Progenitor cell of endocrine pancreas (in vitro differentiated cells): ENCODE data around the gene ZGPAT. TPM values are rescaled to one million over a fixed set of nuclear protein-coding genes. Genes with fewer than 3 reads are reported as not detected.

Experiments used
- DNase-seq: peaks from one replicate; pipeline ENCODE4 v3.0.0; 2021; ENCODE audit warnings: low spot score; ENCODE audit not compliant: unreplicated experiment
- H3K27ac Mint-ChIP-seq: 2 replicates; pipeline ENCODE4 v1.8.0; 2021; ENCODE audit warnings: mild to moderate bottlenecking, moderate library complexity, mixed read lengths
- H3K27me3 Mint-ChIP-seq: 2 replicates; pipeline ENCODE4 v1.8.0; 2021; ENCODE audit warnings: mixed read lengths
- H3K36me3 Mint-ChIP-seq: 2 replicates; pipeline ENCODE4 v1.8.0; 2022; ENCODE audit warnings: mixed read lengths; ENCODE audit not compliant: insufficient read depth
- H3K4me1 Mint-ChIP-seq: 2 replicates; pipeline ENCODE4 v1.8.0; 2021; ENCODE audit warnings: low read depth, mixed read lengths
- H3K4me3 Mint-ChIP-seq: 2 replicates; pipeline ENCODE4 v1.8.0; 2021; ENCODE audit warnings: low read depth, mild to moderate bottlenecking, moderate library complexity, mixed read lengths
- H3K9me3 Mint-ChIP-seq: 2 replicates; pipeline ENCODE4 v1.8.0; 2021; ENCODE audit warnings: low read depth, mixed read lengths
- CTCF ChIP-seq: fragments of 200-600 bp; sonication (generic); IDR thresholded peaks from one replicate; pipeline ENCODE4 v1.5.0; 2021; ENCODE audit warnings: antibody characterized with exemption, mild to moderate bottlenecking; ENCODE audit not compliant: unreplicated experiment
- total RNA-seq: library from RNA; stranded (reverse); gene quantifications from 2 replicates; pipeline ENCODE4 v1.2.1, GENCODE V29; 2021

Gene ZGPAT
- total RNA-seq, 1 donor from 2014 or later: 38.5 TPM

- no peak for DNase-seq
- Mint-ChIP-seq H3K4me1 (no peaks in the 10 kb centered on the region), H3K36me3 (peaks cover 3% of the 10 kb centered on the region), H3K27me3 (no peaks in the 10 kb centered on the region), H3K4me3 (no peak overlapping the region), H3K27ac (no peak overlapping the region), H3K9me3 (no peaks in the 10 kb centered on the region)
- no peak for TF ChIP-seq CTCF
Observed at GRCh38 chr20:63680427-63680826, 27.4 kb upstream of the ZGPAT start.

GRCh38 chr20:63680857-63681608 lies 26.8 kb upstream of the ZGPAT start:
- H3K27me3 Mint-ChIP-seq: no peaks in the 10 kb centered on the region
- no peak overlapping the region for H3K27ac Mint-ChIP-seq
- peaks cover 3% of the 10 kb centered on the region for H3K36me3 Mint-ChIP-seq
- TF ChIP-seq CTCF: no peak
- H3K4me3 Mint-ChIP-seq: no peak overlapping the region
- H3K9me3 Mint-ChIP-seq: no peaks in the 10 kb centered on the region
- DNase-seq: no peak
- no peaks in the 10 kb centered on the region for H3K4me1 Mint-ChIP-seq

- Mint-ChIP-seq H3K27ac (no peak overlapping the region), H3K27me3 (no peaks in the 10 kb centered on the region), H3K36me3 (peaks cover 3% of the 10 kb centered on the region), H3K4me3 (no peak overlapping the region), H3K4me1 (no peaks in the 10 kb centered on the region), H3K9me3 (no peaks in the 10 kb centered on the region)
- no peak for TF ChIP-seq CTCF
- no peak for DNase-seq
Observed at GRCh38 chr20:63681609-63682142, 26.2 kb upstream of the ZGPAT start.

- no peaks in the 10 kb centered on the region for H3K27me3 Mint-ChIP-seq
- no peak for TF ChIP-seq CTCF
- H3K9me3 Mint-ChIP-seq: no peaks in the 10 kb centered on the region
- no peaks in the 10 kb centered on the region for H3K4me1 Mint-ChIP-seq
- H3K27ac Mint-ChIP-seq: no peak overlapping the region
- DNase-seq: no peak
- no peak overlapping the region for H3K4me3 Mint-ChIP-seq
- no peaks in the 10 kb centered on the region for H3K36me3 Mint-ChIP-seq
Observed at GRCh38 chr20:63682384-63683139, 25.3 kb upstream of the ZGPAT start.

- no peaks in the 10 kb centered on the region for H3K9me3 Mint-ChIP-seq
- TF ChIP-seq CTCF: no peak
- H3K27me3 Mint-ChIP-seq: no peaks in the 10 kb centered on the region
- H3K36me3 Mint-ChIP-seq: no peaks in the 10 kb centered on the region
- no peaks in the 10 kb centered on the region for H3K4me1 Mint-ChIP-seq
- no peak for DNase-seq
- H3K27ac Mint-ChIP-seq: no peak overlapping the region
- no peak overlapping the region for H3K4me3 Mint-ChIP-seq
Observed at GRCh38 chr20:63685269-63686026, 22.4 kb upstream of the ZGPAT start.
